ENCODE results near the gene VGLL4.
"Not testable (repeated sequence)": the region's sequence is repeated elsewhere in the genome, so short reads cannot be mapped to it uniquely, and the experiment has no call there.

GRCh38 chr3:11595024-11595423 lies 48.7 kb downstream of the VGLL4 start:
- not testable (repeated sequence) for TF ChIP-seq CTCF (conservative IDR thresholded peaks at IDR 0.05; ENCODE audit: low read depth, low read length); EZH2 (IDR thresholded peaks at IDR 0.05; ENCODE audit: borderline replicate concordance, low read depth, low read length, poor library complexity, severe bottlenecking)
